NCI-H510A (cell line): Measurements from ENCODE around the gene ZNF407.

ENCODE experiments used
- DNase-seq: peaks from one replicate; lab custom pipeline; 2025; lab: John Stamatoyannopoulos, UW

ZNF407 gene

DNA sequence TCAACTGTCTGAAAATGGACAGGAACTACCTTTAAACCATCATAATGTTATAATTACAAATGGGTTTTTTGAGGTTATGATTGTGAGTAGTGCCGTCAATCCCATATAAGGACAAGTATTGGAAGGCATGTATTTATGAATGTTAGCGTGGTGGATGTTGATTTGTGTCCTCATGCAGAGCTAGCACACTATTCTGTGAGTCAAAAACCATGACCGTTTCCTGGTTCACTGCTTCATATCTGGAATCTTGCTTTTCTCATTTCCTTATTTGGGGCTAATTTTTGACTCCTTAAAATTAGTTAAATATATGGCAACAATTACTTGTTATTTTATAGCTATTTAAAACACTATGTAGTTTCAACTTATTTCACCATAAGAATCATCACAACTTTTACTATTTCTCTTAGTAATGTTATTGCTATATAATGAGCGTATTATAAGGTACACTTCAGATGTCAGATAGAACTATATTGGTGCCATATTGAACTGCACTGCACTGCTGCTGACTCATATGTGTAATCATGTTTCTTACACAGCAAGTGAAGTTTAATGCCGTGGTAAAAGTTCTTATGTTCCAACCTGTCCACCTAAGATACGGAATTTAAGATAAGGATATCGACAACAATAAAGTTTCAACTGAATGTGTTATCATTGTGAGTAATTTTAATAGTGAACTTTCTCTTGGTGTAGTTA, 418.5 kb downstream of the ZNF407 start:
- no peak for DNase-seq

DNA sequence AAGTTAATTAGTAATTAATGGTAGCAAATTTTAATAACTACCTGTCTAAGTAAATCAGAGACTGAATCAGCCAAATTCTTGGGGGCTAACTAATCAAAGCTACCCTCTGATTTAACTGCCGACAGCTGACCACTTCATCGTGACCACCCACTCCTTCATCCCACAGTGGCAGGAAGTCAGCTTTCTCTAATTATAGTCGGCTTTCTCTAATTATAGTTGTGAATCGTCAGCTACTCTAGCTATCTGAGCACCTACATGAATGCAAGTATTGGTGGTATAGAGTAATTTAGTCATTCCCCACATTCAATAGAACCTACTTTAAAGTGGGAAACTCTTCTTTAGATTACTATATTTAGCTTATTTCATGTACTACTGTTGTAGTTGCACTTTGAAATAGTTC, 425.8 kb downstream of the ZNF407 start:
- no peak for DNase-seq

DNA sequence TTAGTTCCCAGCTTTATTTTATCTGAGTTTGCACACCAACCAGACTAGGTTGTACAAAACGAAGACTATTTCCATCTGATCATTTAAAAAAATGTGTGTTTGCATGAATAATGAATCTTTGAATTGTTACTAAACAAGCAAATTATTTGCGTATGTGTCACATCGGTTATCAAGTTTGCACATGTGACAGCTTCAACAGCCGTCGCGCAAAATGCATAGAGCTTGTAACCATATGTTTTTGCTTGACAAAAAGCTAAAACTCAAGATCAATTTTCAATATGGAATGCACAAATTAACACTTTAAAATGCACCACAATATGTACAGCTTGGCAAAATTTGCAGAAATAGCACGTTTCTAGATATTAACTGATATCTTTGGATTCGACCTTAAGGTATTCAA, 427.2 kb downstream of the ZNF407 start:
- no peak for DNase-seq

DNA sequence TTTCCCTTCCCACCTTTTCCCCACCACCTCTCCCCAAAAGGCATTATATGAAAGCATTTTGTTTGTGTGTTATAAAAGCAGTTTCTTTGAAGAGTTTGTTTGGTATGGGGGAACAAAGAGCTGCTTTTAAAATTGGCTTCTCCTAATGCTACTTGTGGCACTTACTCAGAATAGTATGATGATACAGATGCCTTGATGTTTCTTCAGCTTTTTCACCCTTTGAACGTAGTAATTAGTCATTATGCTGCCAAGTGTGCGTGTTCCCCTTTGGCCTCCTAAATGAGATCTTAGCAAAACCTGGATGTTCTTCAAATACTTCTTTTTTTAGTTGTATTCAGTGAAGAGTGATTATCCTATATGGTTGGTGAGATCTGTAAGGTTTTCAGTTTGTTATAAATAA, 427.9 kb downstream of the ZNF407 start:
- no peak for DNase-seq

DNA sequence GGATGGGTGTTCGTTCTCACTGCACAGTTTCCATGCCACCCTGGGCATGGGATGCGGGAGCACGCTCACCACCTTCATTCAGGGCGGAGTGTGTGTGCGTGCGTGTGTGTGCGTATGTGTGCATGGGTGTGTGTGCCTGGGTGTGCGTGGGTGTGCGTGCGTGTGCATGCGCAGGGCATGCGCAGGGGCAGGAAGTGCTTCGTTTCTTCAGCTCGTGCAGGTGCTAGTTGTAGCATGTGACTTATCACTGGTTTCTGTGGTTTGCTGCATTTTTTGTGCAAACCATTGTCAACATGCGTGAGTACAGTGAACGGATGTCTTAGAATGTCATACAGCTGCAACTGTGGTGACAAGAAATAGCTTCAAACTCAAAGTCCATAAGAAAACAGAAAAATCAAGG, 431.8 kb downstream of the ZNF407 start:
- DNase-seq: no peak

DNA sequence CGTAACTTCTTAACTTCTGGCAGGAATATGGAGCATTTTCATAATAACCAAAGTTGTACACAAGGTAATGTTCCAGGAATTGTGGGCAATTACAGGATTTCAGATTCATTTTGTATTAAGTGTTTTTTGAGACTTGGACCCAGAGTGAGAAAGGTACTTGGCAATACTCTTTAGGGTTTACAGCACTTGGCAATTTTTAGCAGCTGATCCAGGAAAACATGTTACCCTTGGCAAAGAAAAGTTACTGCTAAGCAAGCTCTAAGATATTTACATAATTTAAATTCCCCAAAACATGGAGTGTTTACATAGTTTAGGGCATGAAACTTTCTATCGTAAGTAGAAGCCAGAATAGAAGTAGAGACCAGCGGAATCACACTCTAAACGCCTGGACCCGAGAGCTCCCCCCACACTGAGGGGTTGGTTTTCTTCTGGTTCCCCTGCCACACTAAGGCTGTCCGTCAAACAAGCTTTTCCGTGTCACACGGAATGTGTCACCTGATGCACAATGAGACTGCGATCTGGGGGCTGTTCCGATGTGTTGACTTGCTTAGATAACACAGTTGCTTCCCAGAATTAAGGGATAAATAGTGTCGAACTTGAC, 434.1 kb downstream of the ZNF407 start:
- no peak for DNase-seq

DNA sequence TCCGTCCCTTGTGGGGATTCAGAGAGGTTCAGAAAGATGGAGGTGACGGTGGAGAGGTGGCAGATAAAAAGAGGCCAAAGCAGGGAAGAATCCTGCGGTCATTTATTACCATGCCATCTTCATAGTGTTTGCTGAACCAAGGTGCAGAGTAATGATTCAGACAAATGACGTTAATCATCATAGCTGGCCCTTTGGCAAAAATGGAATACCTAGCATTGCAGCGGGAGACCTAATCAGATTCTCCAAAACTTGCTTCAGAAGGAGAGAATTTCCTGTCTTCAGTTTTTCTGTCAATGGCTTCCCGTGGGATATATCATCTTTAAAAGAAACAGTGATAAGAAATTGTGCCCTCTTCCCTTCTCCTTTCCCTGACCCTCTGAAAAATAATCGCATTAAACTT, 435.8 kb downstream of the ZNF407 start:
- DNase-seq: no peak

DNA sequence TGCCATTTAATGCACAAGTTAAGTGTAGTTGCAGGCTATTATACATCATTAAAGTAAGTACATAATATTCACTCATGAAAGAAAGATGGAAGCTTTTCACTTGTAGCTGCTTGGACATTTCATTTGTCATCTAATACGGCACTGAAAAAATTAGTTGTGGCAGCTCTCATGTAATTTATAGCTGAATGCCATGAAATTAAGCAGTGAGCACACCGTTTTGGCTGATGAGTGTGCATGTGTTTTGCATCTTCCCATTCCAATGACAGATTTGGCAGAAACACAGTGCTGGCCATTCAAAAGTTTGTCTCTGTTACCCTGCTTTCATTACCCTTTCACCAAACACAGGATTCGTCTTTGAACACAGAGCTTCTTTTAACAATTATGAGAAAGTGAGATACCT, 437.3 kb downstream of the ZNF407 start:
- no peak for DNase-seq

DNA sequence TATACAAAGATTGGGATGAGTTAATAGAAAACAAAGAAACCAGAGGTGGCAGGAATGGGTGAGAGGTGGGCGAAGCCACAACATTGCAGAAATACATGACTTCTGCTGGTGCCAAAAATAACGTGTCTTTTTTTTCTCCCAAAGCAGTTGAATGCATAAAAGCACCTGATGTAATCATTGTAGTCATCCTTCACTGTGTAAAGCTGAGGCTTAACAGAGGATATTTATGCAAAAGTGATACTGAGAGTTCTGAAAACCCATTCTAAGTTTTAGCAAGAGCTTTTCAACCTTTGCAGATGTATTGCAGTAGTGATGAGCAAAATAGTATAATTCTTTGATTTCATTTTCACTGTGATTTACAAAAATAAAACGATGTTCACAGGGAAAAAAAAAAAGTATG, 438.3 kb downstream of the ZNF407 start:
- DNase-seq: no peak

DNA sequence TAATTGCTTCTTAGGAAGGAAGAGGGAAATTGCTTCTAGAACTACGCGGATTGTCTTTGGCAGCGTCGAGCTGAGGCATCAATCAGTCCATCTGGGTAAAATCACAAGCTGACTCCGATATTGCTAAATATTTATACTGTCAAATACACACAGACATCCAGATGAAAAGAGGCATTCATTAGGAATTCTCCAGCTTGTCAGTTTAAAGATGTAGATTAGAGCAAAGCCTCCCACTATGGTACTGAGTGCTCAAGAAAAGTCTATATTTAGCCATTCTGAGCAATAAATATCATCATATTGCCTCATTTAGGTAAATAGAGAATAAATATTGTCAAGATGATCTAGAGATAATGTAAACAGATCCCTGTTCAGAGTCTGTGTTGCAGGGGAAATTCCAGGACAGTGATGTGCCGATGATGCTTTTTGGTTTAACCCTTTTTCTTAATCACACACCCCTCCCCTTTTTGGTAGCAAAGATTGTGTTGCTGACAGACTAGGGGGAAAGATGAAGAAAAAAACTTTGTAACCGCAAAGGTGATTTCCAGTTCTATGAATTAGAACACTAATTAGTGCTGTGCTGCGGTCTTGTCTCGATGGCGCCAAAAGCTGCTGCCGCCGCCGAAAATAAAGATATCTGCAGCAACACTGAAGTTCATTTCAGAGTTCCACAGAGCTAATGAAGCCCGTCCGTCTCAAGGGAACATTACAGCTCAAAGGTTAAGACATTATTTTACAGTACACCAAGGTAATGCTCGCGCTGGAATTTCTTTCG, 439.4 kb downstream of the ZNF407 start:
- DNase-seq: no peak

DNA sequence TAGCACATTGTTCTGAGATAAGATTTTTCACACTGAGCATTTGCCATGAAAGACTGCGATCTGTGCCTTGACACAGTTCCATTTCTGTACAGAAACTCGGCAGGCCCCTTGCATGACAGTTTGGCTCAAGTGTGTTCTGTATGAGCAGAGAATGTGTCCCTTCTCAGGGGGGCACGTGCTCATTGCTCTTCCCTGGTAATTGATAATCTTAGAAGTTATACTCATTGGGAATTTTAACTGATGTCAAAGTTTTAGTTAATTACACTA, 440.0 kb downstream of the ZNF407 start:
- no peak for DNase-seq

DNA sequence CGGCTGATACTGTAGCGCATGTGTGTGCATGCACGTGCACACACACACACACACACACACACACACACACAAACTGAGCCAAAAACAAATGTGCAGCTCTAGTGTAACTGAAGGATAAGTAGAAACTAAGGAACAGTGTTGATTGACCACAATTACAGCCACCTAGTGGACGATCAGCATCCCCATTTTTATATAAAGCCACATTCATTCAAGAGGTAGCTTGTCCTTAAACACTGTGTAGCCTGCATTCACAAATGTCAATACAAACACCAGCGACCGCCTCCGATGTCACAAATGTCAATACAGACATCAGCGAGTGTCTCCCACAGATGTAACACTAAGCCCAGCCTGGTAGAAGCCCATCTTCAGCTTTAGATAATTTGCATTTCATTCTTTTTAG, 443.9 kb downstream of the ZNF407 start:
- DNase-seq: peak; percentile 28

DNA sequence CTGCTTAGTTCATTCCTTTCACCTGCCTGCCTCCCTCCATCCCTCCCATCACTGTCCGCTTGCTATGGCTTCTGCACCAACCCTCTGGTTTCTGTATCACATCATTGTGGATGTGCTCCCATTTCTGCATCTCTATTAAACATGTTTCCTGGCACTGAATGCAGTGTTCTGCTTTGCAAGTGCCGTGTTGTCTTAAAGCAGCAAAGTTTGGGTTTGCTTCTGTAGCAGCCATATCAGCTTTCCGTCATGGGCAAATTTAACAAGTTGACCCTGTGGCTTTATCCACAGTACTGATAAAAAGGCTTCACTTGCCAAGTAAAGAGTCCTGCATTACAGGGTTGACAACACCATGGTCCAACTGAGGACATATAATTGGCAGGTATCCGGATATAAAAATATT, 445.8 kb downstream of the ZNF407 start:
- DNase-seq: no peak

DNA sequence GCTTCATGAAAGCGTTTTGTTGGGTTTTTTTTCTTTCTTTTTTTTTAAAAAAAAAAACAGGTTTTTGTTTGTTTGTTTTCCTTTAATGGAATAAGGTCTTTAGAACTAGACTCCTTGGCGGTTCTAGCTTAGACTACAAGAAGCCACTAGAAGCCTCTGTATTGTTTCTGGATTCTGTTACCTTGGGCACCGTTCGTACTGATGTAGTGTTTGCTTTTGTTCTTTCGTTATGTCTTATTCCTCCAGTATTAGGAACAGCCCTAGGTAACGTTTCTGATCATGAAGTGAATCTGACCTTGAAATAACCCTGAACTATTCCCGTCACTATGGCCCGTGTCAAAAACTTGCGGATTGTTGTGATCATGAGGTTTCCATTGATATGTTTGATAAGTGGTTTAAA, 446.6 kb downstream of the ZNF407 start:
- no peak for DNase-seq

DNA sequence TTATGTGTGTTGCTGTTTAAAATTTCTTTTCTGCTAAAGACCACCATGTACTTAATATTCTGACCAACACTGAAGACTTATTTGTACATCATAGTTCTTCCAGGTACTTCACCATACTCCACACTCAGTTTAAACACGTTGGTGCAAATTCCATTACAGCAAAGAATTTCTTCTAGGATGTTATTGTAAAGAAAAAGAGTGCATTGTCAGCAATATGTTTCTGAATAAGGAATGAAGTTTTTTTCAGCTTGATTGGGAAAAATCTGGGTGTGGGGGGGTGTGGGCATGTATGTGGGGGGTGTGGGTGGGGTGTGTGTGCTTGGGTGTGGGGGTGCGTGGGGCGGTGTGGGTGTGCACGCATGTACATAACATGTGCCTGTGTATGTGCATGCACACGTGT, 447.1 kb downstream of the ZNF407 start:
- DNase-seq: no peak

DNA sequence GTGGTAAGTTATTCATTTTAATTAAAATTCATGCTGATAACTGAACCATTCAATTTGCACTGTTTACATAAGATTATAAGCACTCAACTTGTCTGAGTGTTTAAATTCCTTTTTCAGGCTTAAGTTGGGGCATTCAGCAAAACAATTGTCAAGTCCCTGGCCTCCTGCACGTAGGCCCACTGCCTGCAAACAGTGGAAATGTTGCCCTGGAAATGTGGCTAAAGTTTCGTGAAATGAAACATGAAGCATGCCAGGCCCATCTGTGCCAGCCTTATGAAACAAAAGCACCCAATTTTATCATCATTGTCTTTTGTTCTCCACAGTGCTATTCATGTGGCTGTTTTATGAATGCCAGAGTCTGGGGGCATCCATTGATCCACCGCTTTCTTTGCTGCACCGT, 447.6 kb downstream of the ZNF407 start:
- DNase-seq: no peak

DNA sequence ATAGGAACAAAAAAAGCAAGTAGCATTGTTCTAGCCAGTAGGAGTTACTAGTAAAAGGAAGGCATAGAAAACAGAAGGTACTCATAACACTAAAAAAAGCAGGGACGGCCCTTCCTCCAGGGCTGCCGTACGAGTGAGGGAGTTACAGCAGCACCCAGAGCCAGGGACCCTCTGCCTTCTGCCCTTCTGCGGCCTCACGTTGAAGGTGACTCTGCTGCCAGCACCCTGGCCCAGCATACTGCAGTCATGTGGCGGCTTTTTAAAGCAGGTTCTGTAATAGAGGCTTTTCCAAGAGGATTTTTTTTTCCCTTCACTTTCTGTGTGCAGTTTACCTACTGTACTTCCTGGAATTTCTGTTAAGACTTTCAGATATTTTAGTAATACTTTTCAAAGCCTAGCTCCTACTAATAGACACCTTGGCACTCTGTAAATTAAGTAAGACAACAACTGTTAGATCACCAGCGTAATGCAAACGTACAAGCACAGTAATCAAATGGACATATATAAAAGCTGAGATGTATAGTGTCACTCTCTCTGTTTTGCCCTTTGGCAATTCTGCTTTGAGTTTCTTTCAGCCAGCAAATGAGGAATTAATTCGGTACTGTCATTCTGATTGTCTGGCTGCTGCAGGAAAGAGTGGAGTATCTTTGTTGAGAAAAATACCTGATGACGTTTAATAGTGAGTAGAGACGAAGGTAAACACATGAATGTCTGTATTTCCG, 449.7 kb downstream of the ZNF407 start:
- no peak for DNase-seq

DNA sequence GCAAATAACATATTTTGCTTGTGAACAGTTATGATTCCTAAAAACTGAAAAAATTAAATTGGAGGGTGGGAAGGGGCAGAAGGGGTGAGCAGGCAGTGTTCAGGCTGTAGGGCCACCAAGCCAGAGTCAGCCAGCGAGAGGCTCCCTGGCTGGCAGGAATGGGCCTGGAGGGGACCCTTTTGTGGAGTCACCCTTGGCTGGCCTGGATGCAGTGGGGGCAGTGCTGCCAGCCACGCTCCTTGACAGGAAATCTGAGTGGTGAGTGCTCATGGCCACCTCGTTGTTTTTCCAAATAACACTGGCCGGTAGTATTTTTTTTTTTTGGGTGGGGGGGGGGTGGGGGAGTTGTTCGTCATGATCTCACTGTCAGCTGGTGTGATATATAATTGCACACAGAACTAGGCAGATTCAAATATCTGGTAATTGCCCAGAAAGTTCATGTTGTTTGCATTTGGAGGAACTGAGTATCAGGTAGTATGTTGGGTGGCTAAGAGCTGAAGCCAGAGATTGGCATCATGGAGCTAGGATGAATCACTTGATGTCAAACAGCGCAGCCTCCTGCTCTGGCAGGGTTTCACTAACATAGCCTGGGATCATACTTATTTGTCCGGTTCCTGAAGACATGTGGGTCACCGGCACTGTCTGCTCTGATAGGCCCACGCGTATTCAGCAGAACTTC, 451.2 kb downstream of the ZNF407 start:
- DNase-seq: no peak

DNA sequence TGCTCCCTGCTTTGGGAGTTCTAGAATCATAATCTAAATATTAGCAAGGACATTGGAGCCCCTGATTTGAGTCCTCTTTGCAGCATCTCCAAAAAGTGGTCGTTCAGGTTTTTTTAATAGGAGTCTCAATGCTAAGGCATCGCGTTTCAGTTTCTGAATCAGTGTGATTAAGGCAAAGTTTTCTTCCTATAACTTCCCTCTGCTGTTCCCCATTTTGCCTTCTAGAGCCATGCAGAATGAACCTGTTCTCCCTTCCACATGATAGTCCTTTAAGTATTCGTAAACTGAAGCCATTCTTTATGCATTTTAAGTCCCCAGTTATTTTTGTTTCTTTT, 451.8 kb downstream of the ZNF407 start:
- DNase-seq: no peak

DNA sequence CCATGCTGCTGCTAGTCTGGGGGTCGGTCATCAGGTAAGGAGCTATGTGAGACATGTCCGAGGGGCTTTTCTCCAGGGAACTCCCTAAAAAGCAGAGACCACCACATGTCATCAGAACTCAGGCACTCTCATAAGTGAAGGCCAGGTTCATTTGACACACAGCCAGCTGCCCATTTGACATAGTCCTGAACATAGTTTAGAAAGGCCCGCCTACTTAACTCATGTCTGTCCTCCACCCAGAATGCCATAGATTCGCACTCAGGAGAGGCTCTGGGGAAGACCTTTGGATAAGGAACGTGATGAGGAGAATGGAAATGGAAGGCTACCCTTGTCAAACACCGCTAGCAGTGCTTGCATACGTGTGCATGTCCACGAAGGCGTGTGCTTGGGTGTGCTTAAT, 454.1 kb downstream of the ZNF407 start:
- DNase-seq: no peak

DNA sequence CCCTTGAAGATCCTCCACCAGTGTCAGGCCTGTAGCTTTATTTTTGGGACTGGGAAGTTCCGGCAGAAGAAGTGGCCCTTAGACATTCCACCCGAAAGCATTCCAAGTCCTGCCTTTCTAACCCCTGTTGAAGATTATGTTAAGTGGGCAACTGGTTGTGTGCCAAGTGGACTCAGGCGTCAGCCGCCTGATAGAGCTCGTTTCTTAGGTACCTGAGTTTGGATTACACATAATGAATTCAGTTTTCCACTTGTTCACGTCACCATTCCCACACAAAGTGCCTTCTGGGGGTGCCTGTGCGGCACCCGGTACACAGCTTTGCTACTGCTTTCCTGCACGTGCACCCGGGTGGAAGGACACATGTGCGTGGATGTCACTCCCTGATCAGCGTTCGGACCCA, 454.8 kb downstream of the ZNF407 start:
- no peak for DNase-seq

DNA sequence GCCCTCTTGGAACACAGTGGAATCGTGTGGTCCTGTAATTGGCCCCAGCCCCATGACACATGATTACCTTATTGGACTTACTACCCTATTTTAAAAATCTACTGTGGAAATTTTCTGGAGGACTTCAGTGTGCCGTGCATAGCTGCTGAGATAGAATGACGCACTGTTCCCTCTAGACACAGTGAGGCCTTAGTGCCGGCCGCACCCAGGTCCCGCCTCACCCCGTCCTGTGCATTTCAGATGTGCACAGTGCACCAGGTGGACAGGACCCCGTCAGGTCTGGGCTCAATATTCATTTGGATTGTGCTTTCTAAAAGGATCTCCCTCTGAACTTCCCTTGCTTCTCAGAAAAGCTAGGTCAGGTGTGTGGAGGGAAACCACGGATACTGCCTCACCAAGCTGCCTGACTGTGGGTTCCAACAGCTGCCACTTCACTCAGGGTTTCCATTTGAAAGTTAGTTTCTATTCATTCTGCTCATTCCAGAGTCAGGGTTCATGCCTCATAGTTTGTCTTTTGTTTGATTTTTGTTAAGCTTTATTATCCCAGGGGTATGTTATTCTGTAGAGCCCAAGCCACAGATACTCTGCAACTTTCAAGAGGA, 455.5 kb downstream of the ZNF407 start:
- DNase-seq: no peak
